ENCODE results near the gene ZNF747. TPM values are rescaled to one million over a fixed set of nuclear protein-coding genes. Genes with fewer than 3 reads are reported as not detected.
"Not testable (repeated sequence)": the region's sequence is repeated elsewhere in the genome, so short reads cannot be mapped to it uniquely, and the experiment has no call there.

Gene ZNF747
- total RNA-seq, 1 experiment from 2014 or later, result 10.9 TPM

DNA sequence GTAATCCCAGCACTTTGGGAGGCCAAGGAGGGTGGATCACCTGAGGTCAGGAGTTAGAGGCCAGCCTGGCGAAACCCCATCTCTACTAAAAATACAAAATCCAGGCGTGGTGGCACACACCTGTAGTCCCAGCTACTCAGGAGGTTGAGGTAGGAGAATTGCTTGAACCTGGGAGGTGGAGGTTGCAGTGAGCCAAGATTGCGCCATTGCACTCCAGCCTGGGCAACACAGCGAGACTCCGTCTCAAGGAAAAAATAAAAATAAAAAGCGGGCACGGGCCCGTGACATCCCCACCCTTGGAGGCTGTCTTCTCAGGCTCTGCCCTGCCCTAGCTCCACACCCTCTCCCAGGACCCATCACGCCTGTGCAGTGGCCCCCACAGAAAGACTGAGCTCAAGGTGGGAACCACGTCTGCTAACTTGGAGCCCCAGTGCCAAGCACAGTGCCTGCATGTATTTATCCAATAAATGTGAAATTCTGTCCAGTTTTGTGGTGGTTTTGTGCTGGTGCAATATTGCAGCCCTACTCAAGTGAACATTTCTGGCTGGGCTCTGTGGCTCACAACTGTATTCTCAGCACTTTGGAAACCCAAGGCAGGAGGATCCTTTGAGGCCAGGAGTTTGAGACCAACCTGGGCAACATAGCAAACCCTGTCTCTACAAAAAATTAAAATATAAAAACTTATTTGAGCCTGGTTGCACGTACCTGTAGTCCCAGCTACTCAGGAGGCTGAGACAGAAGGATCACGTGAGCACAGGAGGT is 11.8 kb downstream of the ZNF747 start:
- H3K27ac ChIP-seq (ENCODE audit: low read length); in situ Hi-C loops (cut with HindIII; ENCODE audit: low pct_unique_long_range_greater_than_20kb, low sequenced_read_pairs); H3K9me3 ChIP-seq (ENCODE audit: control insufficient read depth, insufficient read depth, low read depth, low read length); DNase-seq (ENCODE audit: low read depth, low spot score); POLR2A ChIA-PET; H3K4me3 ChIP-seq (ENCODE audit: low read depth in 2 of 2, low read length in 2 of 2); ATAC-seq; H3K36me3 ChIP-seq (ENCODE audit: control insufficient read depth, insufficient read depth, low read length); BruUV-seq (replicated peaks); H3K27me3 ChIP-seq (ENCODE audit: control insufficient read depth, insufficient read depth, low read length); CTCF ChIA-PET: not testable (repeated sequence)
- TF ChIP-seq POLR2AphosphoS5 (IDR thresholded peaks at IDR 0.05; ENCODE audit: low read depth, low read length), result peak; percentile 21; the same call in 1 of the 2 replicates
- H3K4me1 ChIP-seq (ENCODE audit: control insufficient read depth, insufficient read depth, low read length), result peaks cover 15% of the 10 kb centered on the region
- intact Hi-C loops (cut with micrococcal nuclease; ENCODE audit: unreplicated experiment), result loop anchor here (10.0 kb wide), 1 partner anchor 78 kb away; the partner anchor contains the start of gene SEPHS2

DNA sequence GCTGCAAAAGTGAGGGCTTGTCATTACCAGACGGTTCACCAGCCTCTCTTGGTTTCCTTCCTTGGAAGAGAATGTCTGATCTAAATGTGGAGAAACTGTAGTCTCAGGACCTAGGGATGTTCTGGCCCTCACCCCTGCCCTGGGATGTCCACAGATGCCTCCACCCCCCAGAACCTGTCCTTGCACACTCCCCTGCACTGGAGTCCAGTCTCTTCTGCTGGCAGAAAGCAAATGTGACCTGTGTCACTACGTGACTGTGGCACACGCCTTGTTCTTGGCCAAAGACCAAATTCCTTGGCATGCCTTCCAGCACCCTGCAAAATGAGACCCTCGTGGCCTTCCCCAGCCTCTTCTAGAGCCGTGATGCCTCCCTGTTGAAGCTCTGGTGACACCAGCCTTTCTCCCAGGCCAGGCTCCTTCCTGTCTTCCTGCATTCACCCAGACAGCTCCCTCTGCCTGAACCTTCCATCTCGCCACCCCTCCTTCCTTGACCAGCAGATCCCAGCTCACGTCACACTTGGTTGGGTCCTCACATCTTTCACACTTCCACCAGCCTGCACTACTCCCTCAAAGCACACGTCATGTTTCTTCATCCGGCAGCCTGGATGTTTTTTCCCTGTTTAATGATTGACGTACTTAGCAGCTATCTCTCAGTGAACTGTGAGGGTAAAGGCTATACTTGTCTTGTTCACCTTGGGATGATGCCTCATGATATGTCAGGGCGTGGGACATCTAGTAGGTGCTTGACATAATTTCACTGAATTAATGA is 12.6 kb downstream of the ZNF747 start:
- Histone ChIP-seq H3K4me1 (ENCODE audit: control insufficient read depth, insufficient read depth, low read length) (peaks cover 11% of the 10 kb centered on the region; the same call in 1 of the 2 replicates), H3K27ac (ENCODE audit: low read length) (no peak overlapping the region), H3K36me3 (ENCODE audit: control insufficient read depth, insufficient read depth, low read length) (no peaks in the 10 kb centered on the region), H3K27me3 (ENCODE audit: control insufficient read depth, insufficient read depth, low read length) (no peaks in the 10 kb centered on the region), H3K4me3 (ENCODE audit: low read depth in 2 of 2, low read length in 2 of 2) (no peak overlapping the region), H3K9me3 (ENCODE audit: control insufficient read depth, insufficient read depth, low read depth, low read length) (no peaks in the 10 kb centered on the region)
- no TSS peak for BruUV-seq (replicated peaks)
- DNase-seq (ENCODE audit: low read depth, low spot score), result no peak
- ChIA-PET CTCF (interaction anchor here (0.7 kb wide), 1 partner anchor 73 kb away, joined by 4 read pairs; no protein-coding TSS in a partner anchor), POLR2A (interaction anchor here (0.7 kb wide), 1 partner anchor 32 kb away, joined by 3 read pairs; no protein-coding TSS in a partner anchor)
- intact Hi-C loops (cut with micrococcal nuclease; ENCODE audit: unreplicated experiment), result loop anchor here (10.0 kb wide), 1 partner anchor 77 kb away; the partner anchor contains the start of gene SEPHS2
- no peak for ATAC-seq
- in situ Hi-C loops (cut with HindIII; ENCODE audit: low pct_unique_long_range_greater_than_20kb, low sequenced_read_pairs), result no loop called here
- TF ChIP-seq, protein P1, sequence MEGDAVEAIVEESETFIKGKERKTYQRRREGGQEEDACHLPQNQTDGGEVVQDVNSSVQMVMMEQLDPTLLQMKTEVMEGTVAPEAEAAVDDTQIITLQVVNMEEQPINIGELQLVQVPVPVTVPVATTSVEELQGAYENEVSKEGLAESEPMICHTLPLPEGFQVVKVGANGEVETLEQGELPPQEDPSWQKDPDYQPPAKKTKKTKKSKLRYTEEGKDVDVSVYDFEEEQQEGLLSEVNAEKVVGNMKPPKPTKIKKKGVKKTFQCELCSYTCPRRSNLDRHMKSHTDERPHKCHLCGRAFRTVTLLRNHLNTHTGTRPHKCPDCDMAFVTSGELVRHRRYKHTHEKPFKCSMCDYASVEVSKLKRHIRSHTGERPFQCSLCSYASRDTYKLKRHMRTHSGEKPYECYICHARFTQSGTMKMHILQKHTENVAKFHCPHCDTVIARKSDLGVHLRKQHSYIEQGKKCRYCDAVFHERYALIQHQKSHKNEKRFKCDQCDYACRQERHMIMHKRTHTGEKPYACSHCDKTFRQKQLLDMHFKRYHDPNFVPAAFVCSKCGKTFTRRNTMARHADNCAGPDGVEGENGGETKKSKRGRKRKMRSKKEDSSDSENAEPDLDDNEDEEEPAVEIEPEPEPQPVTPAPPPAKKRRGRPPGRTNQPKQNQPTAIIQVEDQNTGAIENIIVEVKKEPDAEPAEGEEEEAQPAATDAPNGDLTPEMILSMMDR (IDR thresholded peaks at IDR 0.05), result no peak
- TF ChIP-seq, protein P2, sequence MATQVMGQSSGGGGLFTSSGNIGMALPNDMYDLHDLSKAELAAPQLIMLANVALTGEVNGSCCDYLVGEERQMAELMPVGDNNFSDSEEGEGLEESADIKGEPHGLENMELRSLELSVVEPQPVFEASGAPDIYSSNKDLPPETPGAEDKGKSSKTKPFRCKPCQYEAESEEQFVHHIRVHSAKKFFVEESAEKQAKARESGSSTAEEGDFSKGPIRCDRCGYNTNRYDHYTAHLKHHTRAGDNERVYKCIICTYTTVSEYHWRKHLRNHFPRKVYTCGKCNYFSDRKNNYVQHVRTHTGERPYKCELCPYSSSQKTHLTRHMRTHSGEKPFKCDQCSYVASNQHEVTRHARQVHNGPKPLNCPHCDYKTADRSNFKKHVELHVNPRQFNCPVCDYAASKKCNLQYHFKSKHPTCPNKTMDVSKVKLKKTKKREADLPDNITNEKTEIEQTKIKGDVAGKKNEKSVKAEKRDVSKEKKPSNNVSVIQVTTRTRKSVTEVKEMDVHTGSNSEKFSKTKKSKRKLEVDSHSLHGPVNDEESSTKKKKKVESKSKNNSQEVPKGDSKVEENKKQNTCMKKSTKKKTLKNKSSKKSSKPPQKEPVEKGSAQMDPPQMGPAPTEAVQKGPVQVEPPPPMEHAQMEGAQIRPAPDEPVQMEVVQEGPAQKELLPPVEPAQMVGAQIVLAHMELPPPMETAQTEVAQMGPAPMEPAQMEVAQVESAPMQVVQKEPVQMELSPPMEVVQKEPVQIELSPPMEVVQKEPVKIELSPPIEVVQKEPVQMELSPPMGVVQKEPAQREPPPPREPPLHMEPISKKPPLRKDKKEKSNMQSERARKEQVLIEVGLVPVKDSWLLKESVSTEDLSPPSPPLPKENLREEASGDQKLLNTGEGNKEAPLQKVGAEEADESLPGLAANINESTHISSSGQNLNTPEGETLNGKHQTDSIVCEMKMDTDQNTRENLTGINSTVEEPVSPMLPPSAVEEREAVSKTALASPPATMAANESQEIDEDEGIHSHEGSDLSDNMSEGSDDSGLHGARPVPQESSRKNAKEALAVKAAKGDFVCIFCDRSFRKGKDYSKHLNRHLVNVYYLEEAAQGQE (IDR thresholded peaks at IDR 0.05; ENCODE audit: insufficient read depth in 1 of 2, low read depth in 2 of 2, low read length in 1 of 2), result no peak
- TF ChIP-seq SIN3A (IDR thresholded peaks at IDR 0.05; ENCODE audit: borderline replicate concordance, insufficient read depth, low read depth, low read length) (no peak), TCF7L2 (IDR thresholded peaks at IDR 0.05; ENCODE audit: low read depth, low read length) (no peak), POLR2AphosphoS5 (IDR thresholded peaks at IDR 0.05; ENCODE audit: low read depth, low read length) (no peak)
